Esophagus squamous epithelium (tissue), 4 donors: ENCODE results near the gene FAM78A.

ENCODE experiments used
- CTCF ChIP-seq, 6 experiments: fragments of 450-650 bp in 4 of 6; fragments of 200-600 bp in 2 of 6; sonication (generic) in 2 of 6; IDR thresholded peaks; one replicate each; pipeline ENCODE4 v1.5.1; 2016 to 2019; ENCODE audit warnings: antibody characterized with exemption in 6 of 6, mild to moderate bottlenecking in 4 of 6, moderate library complexity in 4 of 6
- POLR2A ChIP-seq, 4 donors: fragments of 450-650 bp; IDR thresholded peaks; one replicate each; pipeline ENCODE4 v1.6.1; 2017; ENCODE audit warnings: antibody characterized with exemption in 4 of 4, mild to moderate bottlenecking in 4 of 4, moderate library complexity in 3 of 4

- TF ChIP-seq CTCF (IDR thresholded peaks at IDR 0.05) (no peak), POLR2A (IDR thresholded peaks at IDR 0.05) (no peak)
These were observed 41.4 kb downstream of the FAM78A start for GRCh38 chr9:131234799-131235479.
